Esophagus squamous epithelium (tissue), 5 donors: Measurements from ENCODE around the gene LPP. TPM values are rescaled to one million over a fixed set of nuclear protein-coding genes. Genes with fewer than 3 reads are reported as not detected.

Experiments
- DNase-seq: peaks from one replicate; lab custom pipeline; 2025; lab: John Stamatoyannopoulos, UW
- H3K27ac ChIP-seq, 4 donors: fragments of 200-600 bp; sonication (generic); one replicate each; pipeline ENCODE4 v1.5.1; 2016 to 2019; ENCODE audit warnings: mild to moderate bottlenecking in 1 of 4
- H3K27me3 ChIP-seq, 4 donors: fragments of 200-600 bp; sonication (generic); 1 replicate in 3 of 4; 2 replicates in 1 of 4; pipeline versions ENCODE4 v1.5.1 to v1.6.0; 2017 to 2021; ENCODE audit warnings: antibody characterized with exemption in 1 of 4
- H3K36me3 ChIP-seq, 3 donors: fragments of 200-600 bp; sonication (generic); one replicate each; pipeline ENCODE4 v1.5.1; 2016 to 2019
- H3K4me1 ChIP-seq, 3 donors: fragments of 200-600 bp; sonication (generic); one replicate each; pipeline ENCODE4 v1.5.1; 2017 to 2019
- H3K4me3 ChIP-seq, 4 donors: fragments of 200-600 bp; sonication (generic); 1 replicate in 3 of 4; 2 replicates in 1 of 4; pipeline ENCODE4 v1.5.1; 2016 to 2019; ENCODE audit warnings: mild to moderate bottlenecking in 2 of 4, moderate library complexity in 1 of 4
- H3K9me3 ChIP-seq, 3 donors: fragments of 200-600 bp; sonication (generic); one replicate each; pipeline ENCODE4 v1.5.1; 2016 to 2019
- POLR2A ChIP-seq, 4 donors: fragments of 450-650 bp; IDR thresholded peaks; one replicate each; pipeline ENCODE4 v1.6.1; 2017; ENCODE audit warnings: antibody characterized with exemption in 4 of 4, mild to moderate bottlenecking in 4 of 4, moderate library complexity in 3 of 4
- WGBS, 2 donors: methylation state at CpG; one replicate each; pipeline ENCODE4 v1.1.5; 2018; 5-methylcytosine and 5-hydroxymethylcytosine counted together
- intact Hi-C: fragments of 100-400 bp; cut with DNase I; formaldehyde crosslinking; loops from one replicate; pipeline ENCODE4 v1.15.0; 2022
- total RNA-seq, 4 donors: library from RNA; depleted of rRNA; stranded (reverse); fragments of >200 nt; gene quantifications; one replicate each; pipeline ENCODE4 v1.1.0, GENCODE V29; 2016
- TF ChIP-seq, protein P1 (sequence below), 6 experiments: fragments of 450-650 bp in 4 of 6; fragments of 200-600 bp in 2 of 6; sonication (generic) in 2 of 6; IDR thresholded peaks; one replicate each; pipeline ENCODE4 v1.5.1; 2016 to 2019; ENCODE audit warnings: antibody characterized with exemption in 6 of 6, mild to moderate bottlenecking in 4 of 6, moderate library complexity in 4 of 6
- donor health status: DM: yes; HTN: yes; CAD: no.

The LPP gene
- total RNA-seq, 4 donors from 2014 or later = 41.4 to 369 (median 97.3) TPM

DNA sequence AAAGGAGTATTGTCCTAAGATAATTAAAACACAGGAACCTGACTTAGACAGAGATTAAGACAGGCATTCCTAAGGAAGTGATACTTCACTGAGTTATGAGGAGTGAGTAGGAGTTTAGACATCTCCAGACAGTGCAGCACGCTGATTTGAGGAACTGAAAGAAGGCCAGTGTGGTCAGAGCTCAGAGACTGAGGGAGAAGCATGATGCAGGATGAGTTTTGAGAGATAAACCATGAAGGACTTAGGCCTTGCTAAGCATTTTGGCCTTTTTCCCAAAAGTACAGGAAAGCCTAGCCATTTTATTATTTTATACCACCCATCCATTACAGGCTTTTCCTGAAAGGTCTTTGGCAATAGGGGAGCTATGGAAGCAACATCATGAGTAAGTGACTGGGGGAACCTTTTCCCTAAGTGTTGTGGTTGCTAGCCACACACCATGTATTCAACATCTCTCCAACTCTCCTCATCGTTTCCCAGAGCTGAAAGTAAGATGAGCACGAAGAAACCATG, 642.2 kb downstream of the LPP start:
- intact Hi-C loops = no loop called here
- Histone ChIP-seq H3K9me3 (no peaks in the 10 kb centered on the region), H3K27me3 (no peaks in the 10 kb centered on the region), H3K27ac (peak overlapping the region in 1 of 4 donors; percentile 42), H3K36me3 (peaks cover 0 to 10% (median 0%) of the 10 kb centered on the region in 3 donors), H3K4me3 (no peak overlapping the region), H3K4me1 (peaks cover 0 to 33% (median 18%) of the 10 kb centered on the region in 3 donors)
- no peak for DNase-seq
- TF ChIP-seq, protein P1, sequence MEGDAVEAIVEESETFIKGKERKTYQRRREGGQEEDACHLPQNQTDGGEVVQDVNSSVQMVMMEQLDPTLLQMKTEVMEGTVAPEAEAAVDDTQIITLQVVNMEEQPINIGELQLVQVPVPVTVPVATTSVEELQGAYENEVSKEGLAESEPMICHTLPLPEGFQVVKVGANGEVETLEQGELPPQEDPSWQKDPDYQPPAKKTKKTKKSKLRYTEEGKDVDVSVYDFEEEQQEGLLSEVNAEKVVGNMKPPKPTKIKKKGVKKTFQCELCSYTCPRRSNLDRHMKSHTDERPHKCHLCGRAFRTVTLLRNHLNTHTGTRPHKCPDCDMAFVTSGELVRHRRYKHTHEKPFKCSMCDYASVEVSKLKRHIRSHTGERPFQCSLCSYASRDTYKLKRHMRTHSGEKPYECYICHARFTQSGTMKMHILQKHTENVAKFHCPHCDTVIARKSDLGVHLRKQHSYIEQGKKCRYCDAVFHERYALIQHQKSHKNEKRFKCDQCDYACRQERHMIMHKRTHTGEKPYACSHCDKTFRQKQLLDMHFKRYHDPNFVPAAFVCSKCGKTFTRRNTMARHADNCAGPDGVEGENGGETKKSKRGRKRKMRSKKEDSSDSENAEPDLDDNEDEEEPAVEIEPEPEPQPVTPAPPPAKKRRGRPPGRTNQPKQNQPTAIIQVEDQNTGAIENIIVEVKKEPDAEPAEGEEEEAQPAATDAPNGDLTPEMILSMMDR (IDR thresholded peaks at IDR 0.05) = no peak
- no peak for TF ChIP-seq POLR2A (IDR thresholded peaks at IDR 0.05)
- WGBS, 2 donors = 47 to 53% methylated on average over 3 of the region's 3 CpGs

DNA sequence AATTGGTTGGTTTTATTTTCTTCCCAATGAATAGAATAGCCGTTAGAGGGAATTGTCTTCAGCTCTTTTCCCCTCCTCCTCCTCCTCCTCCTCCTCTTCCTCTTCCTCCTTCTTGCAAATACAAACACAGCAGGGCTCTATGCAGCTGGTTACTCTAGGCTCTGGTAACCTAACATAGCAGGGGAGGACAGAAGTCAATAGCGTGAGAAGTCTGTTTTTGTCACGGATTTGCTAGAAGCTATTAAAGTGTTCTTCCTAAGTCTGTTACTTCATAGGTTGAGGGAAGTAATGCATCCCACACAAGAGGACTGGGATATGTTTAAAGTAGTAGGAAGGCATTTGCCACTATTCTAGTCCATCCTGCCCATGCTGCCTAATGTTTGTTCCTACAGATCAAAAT, 643.1 kb downstream of the LPP start:
- intact Hi-C loops = no loop called here
- Histone ChIP-seq H3K9me3 (no peaks in the 10 kb centered on the region), H3K4me3 (no peak overlapping the region), H3K27ac (peak overlapping the region in 1 of 4 donors; percentile 42), H3K27me3 (no peaks in the 10 kb centered on the region), H3K36me3 (peaks cover 0 to 9% (median 0%) of the 10 kb centered on the region in 3 donors), H3K4me1 (peaks cover 0 to 33% (median 18%) of the 10 kb centered on the region in 3 donors)
- 36 to 86% methylated on average over 3 of the region's 3 CpGs for WGBS, 2 donors
- no peak for DNase-seq
- TF ChIP-seq POLR2A (IDR thresholded peaks at IDR 0.05) = no peak
- TF ChIP-seq, protein P1 (IDR thresholded peaks at IDR 0.05) = no peak

DNA sequence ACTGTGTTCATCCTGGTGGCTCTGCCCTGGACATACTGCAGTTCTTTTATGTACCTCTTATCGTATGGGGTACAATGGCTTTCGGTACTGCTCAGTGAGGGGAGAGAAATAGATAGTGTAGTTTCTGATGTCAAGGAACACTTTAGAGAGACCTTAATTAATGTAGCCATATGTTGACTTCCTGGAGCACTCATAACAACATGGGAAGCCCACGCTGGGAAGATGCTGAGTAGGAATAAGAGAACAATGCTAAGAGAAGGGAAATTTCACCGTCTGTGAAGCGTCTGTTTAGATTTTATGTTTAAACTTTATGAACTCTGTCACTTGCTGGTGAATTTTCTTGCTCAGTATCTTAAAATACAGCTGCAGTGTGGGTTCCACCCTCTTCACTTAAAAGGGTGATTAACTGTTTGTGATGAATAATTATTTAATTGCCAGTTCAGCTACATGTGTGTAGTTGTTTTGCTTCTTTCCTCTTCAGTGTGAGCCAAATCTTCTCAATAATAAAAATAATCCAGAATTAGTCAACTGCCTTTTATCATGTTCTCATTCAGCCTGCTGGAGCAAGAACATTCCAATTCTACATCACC, 644.7 kb downstream of the LPP start:
- no peaks in the 10 kb centered on the region for H3K9me3 ChIP-seq
- H3K4me3 ChIP-seq = no peak overlapping the region
- 51 to 52% methylated on average over 5 of the region's 5 CpGs for WGBS, 2 donors
- TF ChIP-seq POLR2A (IDR thresholded peaks at IDR 0.05) = no peak
- TF ChIP-seq, protein P1 (IDR thresholded peaks at IDR 0.05) = no peak
- no peaks in the 10 kb centered on the region for H3K36me3 ChIP-seq
- H3K27me3 ChIP-seq = no peaks in the 10 kb centered on the region
- DNase-seq = no peak
- H3K4me1 ChIP-seq = peaks cover 0 to 33% (median 18%) of the 10 kb centered on the region in 3 donors
- intact Hi-C loops = no loop called here
- H3K27ac ChIP-seq = peak overlapping the region in 3 of 4 donors; percentile 34 to 47 (median 46)

DNA sequence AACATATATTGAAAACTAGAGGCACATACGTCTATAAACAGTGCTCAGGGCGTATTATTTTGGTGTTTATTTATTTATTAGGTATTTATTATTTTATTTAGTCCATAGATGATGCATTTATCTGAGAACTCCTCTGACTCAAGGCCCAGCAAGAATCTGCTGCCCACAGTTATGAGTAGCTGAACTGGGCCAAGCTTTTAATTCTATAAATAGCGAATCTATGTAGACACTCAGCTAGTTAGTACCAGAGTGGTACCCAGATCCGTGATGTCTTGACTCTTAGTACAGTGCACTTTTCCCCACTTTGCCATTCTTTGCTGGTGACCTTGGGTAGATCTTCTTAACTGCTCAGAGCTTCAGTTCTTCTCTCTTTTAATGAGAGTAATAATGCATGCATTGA, 647.4 kb downstream of the LPP start:
- Histone ChIP-seq H3K27ac (no peak overlapping the region), H3K36me3 (no peaks in the 10 kb centered on the region), H3K9me3 (peaks cover 0 to 1% (median 0%) of the 10 kb centered on the region in 3 donors), H3K4me3 (no peak overlapping the region), H3K4me1 (peaks cover 0 to 26% (median 18%) of the 10 kb centered on the region in 3 donors), H3K27me3 (no peaks in the 10 kb centered on the region)
- no peak for TF ChIP-seq POLR2A (IDR thresholded peaks at IDR 0.05)
- TF ChIP-seq, protein P1 (IDR thresholded peaks at IDR 0.05) = no peak
- WGBS, 2 donors = 88 to 90% methylated on average over 4 of the region's 4 CpGs
- DNase-seq = no peak
- intact Hi-C loops = no loop called here

DNA sequence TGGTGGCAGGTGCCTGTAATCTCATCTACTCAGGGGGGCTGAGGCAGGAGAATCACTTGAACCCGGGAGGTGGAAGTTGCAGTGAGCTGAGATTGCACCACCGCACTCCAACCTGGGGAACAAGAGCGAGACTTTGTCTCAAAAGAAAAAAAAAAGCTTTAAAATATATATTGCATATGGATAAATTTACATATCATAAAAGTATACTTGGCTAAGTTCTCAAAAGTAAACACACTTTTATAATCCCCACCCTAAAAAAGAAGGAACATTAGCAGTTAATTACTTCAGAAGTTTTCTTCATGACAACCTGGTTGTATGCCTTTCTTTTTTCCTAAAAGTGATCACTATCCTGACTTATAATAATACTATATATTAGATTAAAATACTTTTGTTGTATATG, 648.7 kb downstream of the LPP start:
- H3K4me1 ChIP-seq = peaks cover 0 to 21% (median 16%) of the 10 kb centered on the region in 3 donors
- peaks cover 0 to 14% (median 9%) of the 10 kb centered on the region in 3 donors for H3K9me3 ChIP-seq
- no peak overlapping the region for H3K4me3 ChIP-seq
- no peak overlapping the region for H3K27ac ChIP-seq
- intact Hi-C loops = no loop called here
- no peak for DNase-seq
- TF ChIP-seq, protein P1 (IDR thresholded peaks at IDR 0.05) = no peak
- no peak for TF ChIP-seq POLR2A (IDR thresholded peaks at IDR 0.05)
- H3K27me3 ChIP-seq = no peaks in the 10 kb centered on the region
- no peaks in the 10 kb centered on the region for H3K36me3 ChIP-seq
- WGBS, 2 donors = 91 to 96% methylated on average over 3 of the region's 3 CpGs
